ENCODE results near the gene SCN1A.

DNA sequence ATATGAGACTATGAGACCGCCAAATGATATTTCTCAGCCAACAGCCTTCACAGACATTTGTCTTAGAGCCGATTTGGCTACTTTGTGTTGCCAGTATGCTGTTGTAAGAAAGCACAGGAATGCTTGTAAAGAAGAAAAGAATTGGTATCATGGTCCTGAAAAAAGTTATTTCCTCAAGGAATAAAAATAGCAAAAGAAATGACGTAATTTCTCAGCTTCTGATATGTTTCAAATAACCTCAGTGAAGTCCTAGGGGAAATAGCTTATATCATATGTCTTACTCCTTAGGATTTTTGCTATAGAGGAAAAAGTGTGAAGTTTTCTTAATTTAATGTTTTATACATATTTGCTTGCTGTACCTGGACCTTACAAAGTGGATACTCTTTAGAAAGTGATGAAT is 23.0 kb downstream of the SCN1A start:
- TF ChIP-seq, protein P1, sequence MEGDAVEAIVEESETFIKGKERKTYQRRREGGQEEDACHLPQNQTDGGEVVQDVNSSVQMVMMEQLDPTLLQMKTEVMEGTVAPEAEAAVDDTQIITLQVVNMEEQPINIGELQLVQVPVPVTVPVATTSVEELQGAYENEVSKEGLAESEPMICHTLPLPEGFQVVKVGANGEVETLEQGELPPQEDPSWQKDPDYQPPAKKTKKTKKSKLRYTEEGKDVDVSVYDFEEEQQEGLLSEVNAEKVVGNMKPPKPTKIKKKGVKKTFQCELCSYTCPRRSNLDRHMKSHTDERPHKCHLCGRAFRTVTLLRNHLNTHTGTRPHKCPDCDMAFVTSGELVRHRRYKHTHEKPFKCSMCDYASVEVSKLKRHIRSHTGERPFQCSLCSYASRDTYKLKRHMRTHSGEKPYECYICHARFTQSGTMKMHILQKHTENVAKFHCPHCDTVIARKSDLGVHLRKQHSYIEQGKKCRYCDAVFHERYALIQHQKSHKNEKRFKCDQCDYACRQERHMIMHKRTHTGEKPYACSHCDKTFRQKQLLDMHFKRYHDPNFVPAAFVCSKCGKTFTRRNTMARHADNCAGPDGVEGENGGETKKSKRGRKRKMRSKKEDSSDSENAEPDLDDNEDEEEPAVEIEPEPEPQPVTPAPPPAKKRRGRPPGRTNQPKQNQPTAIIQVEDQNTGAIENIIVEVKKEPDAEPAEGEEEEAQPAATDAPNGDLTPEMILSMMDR (IDR thresholded peaks at IDR 0.05 in 4 of 5, conservative IDR thresholded peaks at IDR 0.05 in 1 of 5): no peak
- no peak for TF ChIP-seq POLR2A (IDR thresholded peaks at IDR 0.05)

Data from gastrocnemius medialis (tissue), 4 donors.